WTC11 (cell line): ENCODE results near the gene PRKAR1B. TPM values are rescaled to one million over a fixed set of nuclear protein-coding genes. Genes with fewer than 3 reads are reported as not detected.

Experiments
- ATAC-seq: fragments of 200-7000 bp; cut with Tn5 transposase; 2 replicates; pipeline ENCODE4 v1.10.0; 2021; ENCODE audit warnings: mild to moderate bottlenecking, moderate library complexity
- CTCF ChIA-PET: fragments of 300-600 bp; sonication (Branson Sonifier 250); formaldehyde crosslinking; loops from one replicate; lab custom pipeline; 2021; ENCODE audit warnings: antibody characterized with exemption; lab: Charles Lee
- POLR2A ChIA-PET: fragments of 350-600 bp; sonication (Branson Sonifier 250); formaldehyde crosslinking; loops from one replicate; lab custom pipeline; 2021; ENCODE audit warnings: antibody characterized with exemption; lab: Charles Lee
- DNase-seq: peaks from one replicate; pipeline ENCODE4 v3.0.0; 2021; ENCODE audit warnings: low spot score
- H3K27ac Mint-ChIP-seq: 2 replicates; pipeline ENCODE4 v1.8.0; 2021; ENCODE audit warnings: mixed read lengths
- H3K27me3 Mint-ChIP-seq: 2 replicates; pipeline ENCODE4 v1.8.0; 2021; ENCODE audit warnings: low read depth, mild to moderate bottlenecking, moderate library complexity, mixed read lengths
- H3K36me3 Mint-ChIP-seq: 2 replicates; pipeline ENCODE4 v1.8.0; 2021; ENCODE audit warnings: mixed read lengths
- H3K4me1 Mint-ChIP-seq: 2 replicates; pipeline ENCODE4 v1.8.0; 2022; ENCODE audit warnings: mixed read lengths
- H3K4me3 Mint-ChIP-seq: 2 replicates; pipeline ENCODE4 v1.8.0; 2021; ENCODE audit warnings: mild to moderate bottlenecking, moderate library complexity, mixed read lengths
- H3K9me3 Mint-ChIP-seq: 2 replicates; pipeline ENCODE4 v1.8.0; 2021; ENCODE audit warnings: mixed read lengths
- AFF4 ChIP-seq: sonication (generic); formaldehyde crosslinking; IDR thresholded peaks from 2 replicates; pipeline ENCODE4 v1.8.1; 2023; ENCODE audit warnings: mild to moderate bottlenecking, missing genetic modification reagents, borderline replicate concordance
- E2F1 ChIP-seq: sonication (generic); formaldehyde crosslinking; IDR thresholded peaks from 2 replicates; pipeline ENCODE4 v1.8.0; 2022; ENCODE audit warnings: mild to moderate bottlenecking, missing genetic modification reagents
- E2F5 ChIP-seq: sonication (generic); formaldehyde crosslinking; IDR thresholded peaks from 2 replicates; pipeline ENCODE4 v1.8.1; 2022; ENCODE audit warnings: mild to moderate bottlenecking, moderate library complexity, missing genetic modification reagents
- EMX1 ChIP-seq: fragments of 250-450 bp; sonication (Bioruptor Pico); IDR thresholded peaks from 2 replicates; pipeline ENCODE4 v1.8.0; 2021; ENCODE audit warnings: mild to moderate bottlenecking
- FOXP1 ChIP-seq: sonication (generic); formaldehyde crosslinking; IDR thresholded peaks from 2 replicates; pipeline ENCODE4 v1.8.0; 2022; ENCODE audit warnings: missing genetic modification reagents, mild to moderate bottlenecking, moderate library complexity, borderline replicate concordance
- HMGA2 ChIP-seq: fragments of 250-450 bp; sonication (Bioruptor Pico); IDR thresholded peaks from 2 replicates; pipeline ENCODE4 v1.4.0; 2021; ENCODE audit warnings: mild to moderate bottlenecking, moderate library complexity
- MYBL2 ChIP-seq: sonication (generic); formaldehyde crosslinking; IDR thresholded peaks from 2 replicates; pipeline ENCODE4 v1.8.1; 2023; ENCODE audit warnings: mild to moderate bottlenecking, moderate library complexity, missing genetic modification reagents
- SOX15 ChIP-seq: fragments of 250-450 bp; sonication (Bioruptor Pico); IDR thresholded peaks from 2 replicates; pipeline ENCODE4 v1.9.0; 2021; ENCODE audit warnings: mild to moderate bottlenecking
- ZMAT4 ChIP-seq: fragments of 250-450 bp; sonication (Bioruptor Pico); IDR thresholded peaks from 2 replicates; pipeline ENCODE4 v1.9.0; 2021; ENCODE audit warnings: mild to moderate bottlenecking
- ZNF281 ChIP-seq: sonication (generic); formaldehyde crosslinking; IDR thresholded peaks from 2 replicates; pipeline ENCODE4 v1.8.0; 2023; ENCODE audit warnings: mild to moderate bottlenecking, missing genetic modification reagents
- ZNF416 ChIP-seq: fragments of 250-450 bp; sonication (Bioruptor Pico); IDR thresholded peaks from 2 replicates; pipeline ENCODE4 v1.9.0; 2021; ENCODE audit warnings: mild to moderate bottlenecking, inconsistent platforms
- ZNF512 ChIP-seq: sonication (generic); formaldehyde crosslinking; IDR thresholded peaks from 2 replicates; pipeline ENCODE4 v1.8.1; 2022; ENCODE audit warnings: missing genetic modification reagents, borderline replicate concordance
- ZNF671 ChIP-seq: fragments of 250-450 bp; sonication (Bioruptor Pico); IDR thresholded peaks from 2 replicates; pipeline ENCODE4 v1.8.0; 2021; ENCODE audit warnings: mild to moderate bottlenecking
- total RNA-seq: library from RNA; stranded (reverse); gene quantifications from 3 replicates; pipeline ENCODE4 v1.2.3, GENCODE V29; 2021

PRKAR1B gene
- total RNA-seq, 1 experiment from 2014 or later, result 43.6 TPM

- TF ChIP-seq EMX1 (CRISPR knock-in tag), result no peak
These were observed 30.1 kb downstream of the PRKAR1B start (continued) for GRCh38 chr7:696812-697551.

GRCh38 chr7:696426-696811, 30.7 kb downstream of the PRKAR1B start:
- TF ChIP-seq ZNF281 (CRISPR knock-in tag) (no peak), E2F5 (CRISPR knock-in tag) (no peak), E2F1 (CRISPR knock-in tag) (no peak), FOXP1 (CRISPR knock-in tag) (no peak), ZNF512 (no peak), ZNF671 (CRISPR knock-in tag) (no peak), MYBL2 (no peak), AFF4 (CRISPR knock-in tag) (no peak), ZNF416 (CRISPR knock-in tag) (no peak), SOX15 (CRISPR knock-in tag) (no peak), ZMAT4 (no peak), HMGA2 (CRISPR knock-in tag) (no peak)
- Mint-ChIP-seq H3K27me3 (no peaks in the 10 kb centered on the region), H3K4me3 (no peak overlapping the region), H3K4me1 (peaks cover 4% of the 10 kb centered on the region; the same call in 1 of the 2 replicates), H3K36me3 (peaks cover 20% of the 10 kb centered on the region), H3K27ac (no peak overlapping the region), H3K9me3 (peaks cover 3% of the 10 kb centered on the region; the same call in 1 of the 2 replicates)
- ChIA-PET CTCF (no interaction called here), POLR2A (no interaction called here)
- DNase-seq (no peak), ATAC-seq (no peak)
